SK-N-SH (cell line): ENCODE data around the gene MYO1D. TPM values are rescaled to one million over a fixed set of nuclear protein-coding genes. Genes with fewer than 3 reads are reported as not detected.

Experiments
- CTCF ChIA-PET: fragments of 300-600, 350-600 bp; formaldehyde crosslinking; extraction: SDS; loops from one replicate; lab custom pipeline; 2021; lab: Yijun Ruan, JAX
- POLR2A ChIA-PET: fragments of 350-600 bp; sonication (Branson Sonifier 250); formaldehyde crosslinking; extraction: SDS; loops from one replicate; lab custom pipeline; 2020; ENCODE audit warnings: antibody characterized with exemption, inconsistent platforms; lab: Yijun Ruan, JAX
- DNase-seq: peaks from one replicate; pipeline ENCODE4 v3.0.0; 2012
- H2AFZ ChIP-seq: fragments of 200-600 bp; sonication (generic); 2 replicates; pipeline ENCODE4 v1.8.1; 2016; ENCODE audit warnings: antibody characterized with exemption, mild to moderate bottlenecking, low read depth
- H3F3A ChIP-seq: fragments of 200-600 bp; sonication (generic); replicated peaks from 2 replicates; pipeline ENCODE3; 2016; ENCODE audit warnings: antibody characterized with exemption, mild to moderate bottlenecking; ENCODE audit not compliant: insufficient read depth
- H3K27ac ChIP-seq, 2 experiments: fragments of 200-500 bp in 1 of 2; fragments of 200-600 bp in 1 of 2; sonication (Bioruptor generic) in 1 of 2; sonication (generic), shearing (Covaris generic) in 1 of 2; 2 replicates each; pipeline versions ENCODE4 v1.5.1 to v1.6.1; 2014 to 2016; ENCODE audit warnings: low read depth in 2 of 2, inconsistent platforms in 1 of 2, low read length in 1 of 2, mild to moderate bottlenecking in 1 of 2, mixed read lengths in 1 of 2
- H3K27me3 ChIP-seq: fragments of 200-600 bp; sonication (generic), shearing (Covaris generic); 2 replicates; pipeline ENCODE4 v1.6.1; 2016; ENCODE audit warnings: mixed run types; ENCODE audit not compliant: insufficient read depth
- H3K36me3 ChIP-seq, 2 experiments: fragments of 200-500 bp in 1 of 2; fragments of 200-600 bp in 1 of 2; sonication (Bioruptor generic) in 1 of 2; sonication (generic) in 1 of 2; replicated peaks in 1 of 2; 2 replicates each; pipeline versions ENCODE3 to v1.5.1; 2014 to 2016; ENCODE audit warnings: low read length in 1 of 2, mild to moderate bottlenecking in 1 of 2; ENCODE audit not compliant: insufficient read depth in 2 of 2, control insufficient read depth in 1 of 2
- H3K4me1 ChIP-seq, 2 experiments: fragments of 200-500 bp in 1 of 2; fragments of 200-600 bp in 1 of 2; sonication (Bioruptor generic) in 1 of 2; sonication (generic), shearing (Covaris generic) in 1 of 2; 2 replicates each; pipeline versions ENCODE4 v1.5.1 to v1.6.1; 2014 to 2016; ENCODE audit warnings: low read depth in 1 of 2, low read length in 1 of 2, mixed run types in 1 of 2; ENCODE audit not compliant: insufficient read depth in 2 of 2, control insufficient read depth in 1 of 2
- H3K4me2 ChIP-seq: fragments of 200-600 bp; sonication (generic), shearing (Covaris generic); 2 replicates; pipeline ENCODE4 v1.6.1; 2017; ENCODE audit warnings: mixed run types
- H3K4me3 ChIP-seq, 2 experiments: fragments of 200-500 bp in 1 of 2; fragments of 200-600 bp in 1 of 2; sonication (Bioruptor generic) in 1 of 2; sonication (generic), shearing (Covaris generic) in 1 of 2; 2 replicates each; pipeline versions ENCODE4 v1.5.1 to v1.8.1; 2014 to 2016; ENCODE audit warnings: low read depth in 2 of 2, inconsistent platforms in 1 of 2, low read length in 1 of 2, mild to moderate bottlenecking in 1 of 2, mixed read lengths in 1 of 2, moderate library complexity in 1 of 2
- H3K79me2 ChIP-seq: fragments of 200-600 bp; sonication (generic); 2 replicates; pipeline ENCODE4 v1.8.1; 2017; ENCODE audit warnings: mild to moderate bottlenecking; ENCODE audit not compliant: insufficient read depth
- H3K9ac ChIP-seq: fragments of 200-600 bp; sonication (generic); 2 replicates; pipeline ENCODE4 v1.6.1; 2017; ENCODE audit warnings: mixed run types
- H3K9me2 ChIP-seq: fragments of 200-600 bp; sonication (generic); 2 replicates; pipeline ENCODE4 v1.6.1; 2017; ENCODE audit warnings: mixed run types
- H3K9me3 ChIP-seq: fragments of 200-600 bp; sonication (generic); 2 replicates; pipeline ENCODE4 v1.6.1; 2017; ENCODE audit warnings: mixed run types, mild to moderate bottlenecking, moderate library complexity
- H4K20me1 ChIP-seq: fragments of 200-600 bp; sonication (generic); 2 replicates; pipeline ENCODE4 v1.6.1; 2017; ENCODE audit warnings: mild to moderate bottlenecking, mixed run types; ENCODE audit not compliant: insufficient read depth
- CHD2 ChIP-seq: fragments of 150-350 bp; IDR thresholded peaks from 2 replicates; pipeline ENCODE4 v1.6.1; 2018; ENCODE audit warnings: low read length; ENCODE audit not compliant: partially characterized antibody
- ELF1 ChIP-seq: IDR thresholded peaks from 2 replicates; pipeline ENCODE4 v1.4.0; 2012
- EP300 ChIP-seq, 2 experiments: IDR thresholded peaks; 2 replicates each; pipeline versions ENCODE4 v1.4.0 to v1.6.1; 2012; ENCODE audit warnings: borderline replicate concordance in 1 of 2, low read depth in 1 of 2, low read length in 1 of 2
- GATA2 ChIP-seq: sonication (generic); formaldehyde crosslinking; IDR thresholded peaks from 2 replicates; pipeline ENCODE4 v1.5.0; 2020; ENCODE audit warnings: mild to moderate bottlenecking, missing genetic modification reagents
- RAD21 ChIP-seq: IDR thresholded peaks from 2 replicates; pipeline ENCODE4 v1.6.1; 2012; ENCODE audit warnings: mild to moderate bottlenecking, low read length
- SMC3 ChIP-seq: IDR thresholded peaks from 2 replicates; pipeline ENCODE4 v1.6.1; 2012; ENCODE audit warnings: low read depth, low read length, improper control_type of control experiment
- TEAD4 ChIP-seq: IDR thresholded peaks from 2 replicates; pipeline ENCODE4 v1.4.0; 2012; ENCODE audit warnings: mild to moderate bottlenecking, borderline replicate concordance; ENCODE audit not compliant: insufficient read depth
- WGBS: methylation state at CpG from one replicate; pipeline ENCODE4 v1.1.6; 2017; ENCODE audit warnings: low lambda C conversion rate; 5-methylcytosine and 5-hydroxymethylcytosine counted together
- polyA plus RNA-seq, 3 experiments: library from polyadenylated mRNA; depleted of rRNA; stranded (reverse); fragments of >200 nt; gene quantifications; 2 replicates each; pipeline ENCODE4 v1.2.3, GENCODE V29; 2012
- TF ChIP-seq, protein P1 (sequence below): fragments of 150-350 bp; IDR thresholded peaks from 2 replicates; pipeline ENCODE4 v1.6.1; 2016; ENCODE audit warnings: mild to moderate bottlenecking, low read depth, low read length
- TF ChIP-seq, protein P2 (sequence below): fragments of 200-600 bp; sonication (generic); IDR thresholded peaks from 2 replicates; pipeline ENCODE4 v1.6.1; 2017; ENCODE audit warnings: antibody characterized with exemption, mild to moderate bottlenecking, moderate library complexity
- TF ChIP-seq, protein P3 (sequence below): IDR thresholded peaks from 2 replicates; pipeline ENCODE4 v1.4.0; 2012; ENCODE audit warnings: low read depth, borderline replicate concordance

Gene MYO1D
- polyA plus RNA-seq, 1 of the 3 experiments (the other 2 are of a cell fraction) = 20.4 TPM

DNA sequence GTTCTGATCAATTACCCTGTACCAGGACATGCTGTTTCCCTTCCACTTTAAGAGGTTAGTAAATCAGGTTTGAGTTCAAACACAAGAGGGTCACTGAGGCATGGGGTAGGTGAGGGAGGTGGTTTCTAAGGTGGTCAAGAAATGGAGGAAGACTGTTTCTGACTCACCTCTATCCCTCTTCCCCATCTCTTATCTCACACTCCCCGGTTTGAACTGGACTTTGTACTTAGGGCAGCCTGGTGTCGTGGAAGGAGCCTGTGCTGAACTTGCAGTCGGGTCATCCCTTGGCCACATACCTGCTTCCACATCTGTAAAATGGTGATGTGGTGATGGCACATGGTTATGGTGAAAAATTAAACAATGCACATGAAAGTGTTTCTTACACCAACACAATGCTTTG is 33.8 kb upstream of the MYO1D start (continued):
- TF ChIP-seq EP300 (IDR thresholded peaks at IDR 0.05; ENCODE audit: borderline replicate concordance in 1 of 2, low read depth in 1 of 2, low read length in 1 of 2) = no peak

DNA sequence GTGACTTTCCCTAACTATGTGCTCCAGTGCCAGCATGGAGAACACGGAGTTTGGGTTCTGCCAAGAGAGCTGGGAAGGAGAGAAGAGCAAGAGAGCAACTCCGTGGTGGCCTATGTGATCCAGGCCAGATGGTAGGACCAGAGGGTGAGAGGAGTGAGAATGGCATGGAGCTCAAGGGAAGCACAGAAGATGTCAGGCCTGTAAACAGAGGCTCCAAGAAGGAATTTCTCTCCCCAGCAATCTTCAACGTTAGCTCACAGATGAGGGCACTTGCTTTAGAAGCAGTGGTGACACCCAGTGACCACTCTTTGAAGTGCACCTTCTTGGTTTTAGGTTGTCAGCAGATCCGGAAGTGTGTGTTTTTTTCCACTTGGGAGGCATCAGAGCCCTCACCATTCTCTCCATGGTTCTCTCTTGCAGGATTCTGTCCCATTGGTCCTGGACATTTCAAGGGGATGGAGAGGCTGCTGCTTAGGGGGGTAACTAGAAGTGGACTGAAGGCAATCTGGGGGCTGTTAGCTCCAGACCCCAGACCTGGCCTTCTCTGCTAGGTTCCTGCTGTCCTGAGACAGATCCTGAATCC is 33.0 kb upstream of the MYO1D start:
- CTCF ChIA-PET = interaction anchor here (0.6 to 7.4 kb wide), 23 partner anchors 9 to 431 kb away, joined by 3 to 80 read pairs (median 4); partner anchors contain the start of genes MYO1D and TMEM98
- H4K20me1 ChIP-seq = no peaks in the 10 kb centered on the region
- no peaks in the 10 kb centered on the region for H3F3A ChIP-seq
- H3K4me1 ChIP-seq = no peaks in the 10 kb centered on the region; a peak in 1 of 4 replicates
- no peak overlapping the region; a peak in 1 of 4 replicates for H3K4me3 ChIP-seq
- H3K36me3 ChIP-seq = no peaks in the 10 kb centered on the region
- peak overlapping the region; percentile 95 for H2AFZ ChIP-seq
- no peaks in the 10 kb centered on the region for H3K9me2 ChIP-seq
- no peaks in the 10 kb centered on the region for H3K27me3 ChIP-seq
- H3K9me3 ChIP-seq = no peaks in the 10 kb centered on the region
- H3K4me2 ChIP-seq = no peak overlapping the region
- WGBS = 39% methylated on average over 4 of the region's 4 CpGs
- no peak for TF ChIP-seq CHD2
- TF ChIP-seq, protein P1, sequence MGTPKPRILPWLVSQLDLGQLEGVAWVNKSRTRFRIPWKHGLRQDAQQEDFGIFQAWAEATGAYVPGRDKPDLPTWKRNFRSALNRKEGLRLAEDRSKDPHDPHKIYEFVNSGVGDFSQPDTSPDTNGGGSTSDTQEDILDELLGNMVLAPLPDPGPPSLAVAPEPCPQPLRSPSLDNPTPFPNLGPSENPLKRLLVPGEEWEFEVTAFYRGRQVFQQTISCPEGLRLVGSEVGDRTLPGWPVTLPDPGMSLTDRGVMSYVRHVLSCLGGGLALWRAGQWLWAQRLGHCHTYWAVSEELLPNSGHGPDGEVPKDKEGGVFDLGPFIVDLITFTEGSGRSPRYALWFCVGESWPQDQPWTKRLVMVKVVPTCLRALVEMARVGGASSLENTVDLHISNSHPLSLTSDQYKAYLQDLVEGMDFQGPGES = no peak
- peak; percentile 60; the same call in 1 of the 2 replicates for TF ChIP-seq ELF1
- peak; percentile 76 for TF ChIP-seq SMC3
- TF ChIP-seq TEAD4 = no peak
- peak; percentile 73 for TF ChIP-seq RAD21
- TF ChIP-seq, protein P2, sequence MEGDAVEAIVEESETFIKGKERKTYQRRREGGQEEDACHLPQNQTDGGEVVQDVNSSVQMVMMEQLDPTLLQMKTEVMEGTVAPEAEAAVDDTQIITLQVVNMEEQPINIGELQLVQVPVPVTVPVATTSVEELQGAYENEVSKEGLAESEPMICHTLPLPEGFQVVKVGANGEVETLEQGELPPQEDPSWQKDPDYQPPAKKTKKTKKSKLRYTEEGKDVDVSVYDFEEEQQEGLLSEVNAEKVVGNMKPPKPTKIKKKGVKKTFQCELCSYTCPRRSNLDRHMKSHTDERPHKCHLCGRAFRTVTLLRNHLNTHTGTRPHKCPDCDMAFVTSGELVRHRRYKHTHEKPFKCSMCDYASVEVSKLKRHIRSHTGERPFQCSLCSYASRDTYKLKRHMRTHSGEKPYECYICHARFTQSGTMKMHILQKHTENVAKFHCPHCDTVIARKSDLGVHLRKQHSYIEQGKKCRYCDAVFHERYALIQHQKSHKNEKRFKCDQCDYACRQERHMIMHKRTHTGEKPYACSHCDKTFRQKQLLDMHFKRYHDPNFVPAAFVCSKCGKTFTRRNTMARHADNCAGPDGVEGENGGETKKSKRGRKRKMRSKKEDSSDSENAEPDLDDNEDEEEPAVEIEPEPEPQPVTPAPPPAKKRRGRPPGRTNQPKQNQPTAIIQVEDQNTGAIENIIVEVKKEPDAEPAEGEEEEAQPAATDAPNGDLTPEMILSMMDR = peak; percentile 78
- no peaks in the 10 kb centered on the region for H3K79me2 ChIP-seq
- DNase-seq = peak; percentile 71
- no peak overlapping the region for H3K9ac ChIP-seq
- no peak overlapping the region for H3K27ac ChIP-seq
- POLR2A ChIA-PET = no interaction called here

DNA sequence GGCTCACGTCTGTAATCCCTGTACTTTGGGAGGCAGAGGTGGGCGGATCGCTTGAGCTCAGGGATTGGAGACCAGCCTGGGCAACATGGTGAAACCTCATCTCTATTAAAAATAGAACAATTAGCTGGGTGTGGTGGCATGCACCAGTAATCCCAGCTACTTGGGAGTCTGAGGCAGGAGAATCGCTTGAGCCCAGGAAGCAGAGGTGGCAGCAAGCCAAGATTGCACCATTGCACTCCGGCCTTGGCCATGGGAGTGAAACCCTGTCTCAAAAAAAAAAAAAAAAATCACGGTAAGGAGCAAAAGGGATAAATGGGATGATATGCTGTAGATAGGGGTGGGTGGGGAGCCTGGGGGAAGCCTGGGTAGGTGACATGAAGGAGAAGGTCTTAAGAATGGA is 30.7 kb upstream of the MYO1D start:
- Histone ChIP-seq H3K79me2 (no peaks in the 10 kb centered on the region), H3K36me3 (no peaks in the 10 kb centered on the region), H3K9me2 (no peaks in the 10 kb centered on the region), H3K4me3 (no peak overlapping the region), H3K4me2 (no peak overlapping the region), H3K27ac (no peak overlapping the region), H3K27me3 (no peaks in the 10 kb centered on the region), H3K4me1 (no peaks in the 10 kb centered on the region; a peak in 1 of 4 replicates), H3K9me3 (no peaks in the 10 kb centered on the region), H2AFZ (no peak overlapping the region), H4K20me1 (no peaks in the 10 kb centered on the region), H3K9ac (no peak overlapping the region), H3F3A (no peaks in the 10 kb centered on the region)
- ChIA-PET POLR2A (no interaction called here), CTCF (interaction anchor here (2.9 to 7.4 kb wide), 2 partner anchors 31 to 128 kb away, joined by 18 to 80 read pairs; partner anchors contain the start of gene MYO1D)
- WGBS = 70% methylated on average over 6 of the region's 6 CpGs
- no peak for DNase-seq
- TF ChIP-seq, protein P3, sequence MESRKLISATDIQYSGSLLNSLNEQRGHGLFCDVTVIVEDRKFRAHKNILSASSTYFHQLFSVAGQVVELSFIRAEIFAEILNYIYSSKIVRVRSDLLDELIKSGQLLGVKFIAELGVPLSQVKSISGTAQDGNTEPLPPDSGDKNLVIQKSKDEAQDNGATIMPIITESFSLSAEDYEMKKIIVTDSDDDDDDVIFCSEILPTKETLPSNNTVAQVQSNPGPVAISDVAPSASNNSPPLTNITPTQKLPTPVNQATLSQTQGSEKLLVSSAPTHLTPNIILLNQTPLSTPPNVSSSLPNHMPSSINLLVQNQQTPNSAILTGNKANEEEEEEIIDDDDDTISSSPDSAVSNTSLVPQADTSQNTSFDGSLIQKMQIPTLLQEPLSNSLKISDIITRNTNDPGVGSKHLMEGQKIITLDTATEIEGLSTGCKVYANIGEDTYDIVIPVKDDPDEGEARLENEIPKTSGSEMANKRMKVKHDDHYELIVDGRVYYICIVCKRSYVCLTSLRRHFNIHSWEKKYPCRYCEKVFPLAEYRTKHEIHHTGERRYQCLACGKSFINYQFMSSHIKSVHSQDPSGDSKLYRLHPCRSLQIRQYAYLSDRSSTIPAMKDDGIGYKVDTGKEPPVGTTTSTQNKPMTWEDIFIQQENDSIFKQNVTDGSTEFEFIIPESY = no peak
- TF ChIP-seq SMC3 (no peak), GATA2 (CRISPR knock-in tag) (no peak), TEAD4 (no peak), ELF1 (no peak)
- TF ChIP-seq, protein P1 = no peak
